Hepatocyte (in vitro differentiated cells): Measurements from ENCODE around the gene FNDC3B. TPM values are rescaled to one million over a fixed set of nuclear protein-coding genes. Genes with fewer than 3 reads are reported as not detected.
A peak's percentile ranks its signal among the peaks of the same experiment; 100 is the strongest.

Experiments
- DNase-seq: peaks from one replicate; pipeline ENCODE4 v3.0.0-alpha.2; 2016; ENCODE audit warnings: low spot score
- H2AFZ ChIP-seq: fragments of 200-600 bp; sonication (generic); 2 replicates; pipeline ENCODE4 v1.6.0; 2016; ENCODE audit warnings: antibody characterized with exemption, mild to moderate bottlenecking
- H3K27ac ChIP-seq: fragments of 200-600 bp; sonication (generic); 2 replicates; pipeline ENCODE4 v1.5.1; 2016; ENCODE audit warnings: mild to moderate bottlenecking
- H3K27me3 ChIP-seq: fragments of 200-600 bp; sonication (generic); 2 replicates; pipeline ENCODE4 v1.6.1; 2016
- H3K36me3 ChIP-seq: fragments of 200-600 bp; sonication (generic); replicated peaks from 2 replicates; pipeline ENCODE4 v1.5.1; 2016; ENCODE audit warnings: low read depth; ENCODE audit not compliant: insufficient read depth
- H3K4me1 ChIP-seq: fragments of 200-600 bp; sonication (generic); 2 replicates; pipeline ENCODE4 v1.5.1; 2016; ENCODE audit warnings: mild to moderate bottlenecking, moderate library complexity; ENCODE audit not compliant: insufficient read depth
- H3K4me2 ChIP-seq: fragments of 200-600 bp; sonication (generic); 2 replicates; pipeline ENCODE4 v1.6.0; 2016
- H3K4me3 ChIP-seq: fragments of 200-600 bp; sonication (generic); 2 replicates; pipeline ENCODE4 v1.5.1; 2016; ENCODE audit warnings: mild to moderate bottlenecking
- H3K79me2 ChIP-seq: fragments of 200-600 bp; sonication (generic); 2 replicates; pipeline ENCODE4 v1.6.0; 2017; ENCODE audit warnings: mild to moderate bottlenecking
- H3K9me2 ChIP-seq: fragments of 200-600 bp; sonication (generic); replicated peaks from 2 replicates; pipeline ENCODE4 v1.6.0; 2017; ENCODE audit warnings: mild to moderate bottlenecking; ENCODE audit not compliant: insufficient read depth
- H3K9me3 ChIP-seq: fragments of 200-600 bp; sonication (generic); 2 replicates; pipeline ENCODE4 v1.5.1; 2016; ENCODE audit warnings: low read depth, mild to moderate bottlenecking
- H4K20me1 ChIP-seq: fragments of 200-600 bp; sonication (generic); 2 replicates; pipeline ENCODE4 v1.6.0; 2016; ENCODE audit warnings: mild to moderate bottlenecking; ENCODE audit not compliant: insufficient read depth, poor library complexity, severe bottlenecking
- CTCF ChIP-seq: fragments of 200-600 bp; sonication (generic); IDR thresholded peaks from 2 replicates; pipeline ENCODE4 v1.5.1; 2016; ENCODE audit warnings: antibody characterized with exemption, mild to moderate bottlenecking; ENCODE audit not compliant: poor library complexity
- EZH2 ChIP-seq: fragments of 200-600 bp; sonication (generic); IDR thresholded peaks from 2 replicates; pipeline ENCODE4 v1.6.1; 2016; ENCODE audit warnings: antibody characterized with exemption, mild to moderate bottlenecking, borderline replicate concordance
- EZH2phosphoT487 ChIP-seq: fragments of 200-600 bp; sonication (generic); IDR thresholded peaks from one replicate; pipeline ENCODE4 v1.6.1; 2018; ENCODE audit warnings: antibody characterized with exemption, mild to moderate bottlenecking, low read depth, moderate library complexity; ENCODE audit not compliant: unreplicated experiment, severe bottlenecking
- WGBS: methylation state at CpG from one replicate; pipeline ENCODE4 v1.1.6; 2016; ENCODE audit warnings: low lambda C conversion rate; ENCODE audit errors: missing lambda C conversion rate; 5-methylcytosine and 5-hydroxymethylcytosine counted together
- polyA plus RNA-seq: library from polyadenylated mRNA; unstranded; fragments of >200 nt; fragmentation: Nextera tagmentation; extraction: Ambion mirVana; gene quantifications from 2 replicates; pipeline ENCODE4 v1.2.1, GENCODE V29; 2016
- total RNA-seq: library from RNA; depleted of rRNA; stranded (reverse); fragments of >200 nt; gene quantifications from 2 replicates; pipeline ENCODE4 v1.2.3, GENCODE V29; 2014

FNDC3B gene
- total and polyA plus RNA-seq, 2 experiments from 2014 or later, result 61.2 to 113 TPM

DNA sequence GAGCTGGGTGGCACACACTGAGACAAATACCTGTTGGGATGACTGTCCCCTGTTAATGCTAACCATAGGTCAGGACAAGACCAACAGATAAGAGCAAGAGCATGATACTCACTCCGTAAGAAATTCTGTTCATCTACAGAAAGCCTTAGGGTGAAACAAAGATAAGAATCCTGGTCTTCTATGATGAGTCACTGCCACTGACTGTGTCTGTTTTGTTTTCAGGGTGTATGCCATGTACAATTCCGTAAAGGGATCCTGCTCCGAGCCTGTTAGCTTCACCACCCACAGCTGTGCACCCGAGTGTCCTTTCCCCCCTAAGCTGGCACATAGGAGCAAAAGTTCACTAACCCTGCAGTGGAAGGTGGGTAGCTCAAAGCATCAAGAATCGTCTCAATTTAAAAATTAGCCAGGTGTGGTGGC lies 267.8 kb downstream of the FNDC3B start:
- Histone ChIP-seq H3K4me2 (no peak overlapping the region), H3K27me3 (no peaks in the 10 kb centered on the region), H3K9me3 (no peaks in the 10 kb centered on the region), H3K9me2 (no peaks in the 10 kb centered on the region), H3K4me1 (peaks cover 22% of the 10 kb centered on the region), H3K79me2 (peaks cover 4% of the 10 kb centered on the region), H3K4me3 (no peak overlapping the region), H3K36me3 (no peaks in the 10 kb centered on the region), H3K27ac (peak overlapping the region; percentile 82), H4K20me1 (no peaks in the 10 kb centered on the region), H2AFZ (no peak overlapping the region)
- peak; percentile 51 for DNase-seq
- TF ChIP-seq EZH2 (no peak), CTCF (no peak), EZH2phosphoT487 (no peak)
- WGBS, result 52% methylated on average over 5 of the region's 5 CpGs

GRCh38 chr3:172309059-172309458 lies 269.7 kb downstream of the FNDC3B start:
- H2AFZ ChIP-seq, result no peak overlapping the region
- no peak overlapping the region for H3K4me2 ChIP-seq
- H3K9me2 ChIP-seq, result no peaks in the 10 kb centered on the region
- WGBS, result 76% methylated on average over 3 of the region's 3 CpGs
- TF ChIP-seq EZH2 (no peak), CTCF (no peak), EZH2phosphoT487 (no peak)
- no peaks in the 10 kb centered on the region for H3K36me3 ChIP-seq
- H3K79me2 ChIP-seq, result peaks cover 7% of the 10 kb centered on the region
- H3K4me3 ChIP-seq, result no peak overlapping the region
- H4K20me1 ChIP-seq, result peaks cover 3% of the 10 kb centered on the region
- no peaks in the 10 kb centered on the region for H3K27me3 ChIP-seq
- DNase-seq, result no peak
- H3K9me3 ChIP-seq, result no peaks in the 10 kb centered on the region
- peaks cover 27% of the 10 kb centered on the region for H3K4me1 ChIP-seq
- H3K27ac ChIP-seq, result no peak overlapping the region

DNA sequence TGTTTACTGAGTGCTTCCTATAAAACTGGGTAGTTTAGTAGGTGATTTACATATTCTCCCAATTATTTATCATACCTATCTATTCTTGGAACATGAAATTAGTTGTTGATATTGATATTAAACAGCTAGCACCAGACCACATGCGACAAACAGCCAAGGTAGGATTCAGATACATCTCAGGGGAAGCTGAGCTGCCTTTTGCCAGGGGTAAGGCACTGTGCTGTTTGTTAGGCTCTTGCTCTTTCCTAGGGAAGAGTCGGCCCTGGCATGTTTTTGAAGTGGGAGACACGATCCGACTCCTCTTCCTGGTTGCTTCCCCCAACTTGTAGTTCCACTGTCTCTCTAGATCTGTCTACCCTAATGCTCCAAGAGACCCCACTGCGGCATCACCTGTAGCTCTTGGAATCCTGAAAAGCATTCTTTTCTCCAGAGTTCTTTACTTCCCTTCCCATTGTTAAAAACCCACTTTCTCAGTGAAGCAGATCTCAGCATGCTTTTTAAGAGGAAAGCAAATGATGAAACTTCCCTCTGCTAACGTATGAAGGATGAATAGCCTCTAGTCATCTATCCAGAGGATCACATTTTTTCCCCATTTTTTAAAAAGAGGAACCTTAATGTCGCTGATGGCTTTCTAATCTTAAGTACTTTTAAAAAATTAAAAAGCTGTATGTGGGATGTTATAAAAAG lies 270.5 kb downstream of the FNDC3B start:
- Histone ChIP-seq H3K27ac (no peak overlapping the region), H2AFZ (no peak overlapping the region), H3K9me3 (no peaks in the 10 kb centered on the region), H3K79me2 (peaks cover 7% of the 10 kb centered on the region), H3K36me3 (no peaks in the 10 kb centered on the region), H3K4me3 (no peak overlapping the region), H4K20me1 (peaks cover 3% of the 10 kb centered on the region), H3K4me2 (no peak overlapping the region), H3K4me1 (peaks cover 35% of the 10 kb centered on the region), H3K27me3 (no peaks in the 10 kb centered on the region), H3K9me2 (no peaks in the 10 kb centered on the region)
- no peak for DNase-seq
- 96% methylated on average over 7 of the region's 7 CpGs for WGBS
- TF ChIP-seq EZH2phosphoT487 (no peak), EZH2 (no peak), CTCF (no peak)

DNA sequence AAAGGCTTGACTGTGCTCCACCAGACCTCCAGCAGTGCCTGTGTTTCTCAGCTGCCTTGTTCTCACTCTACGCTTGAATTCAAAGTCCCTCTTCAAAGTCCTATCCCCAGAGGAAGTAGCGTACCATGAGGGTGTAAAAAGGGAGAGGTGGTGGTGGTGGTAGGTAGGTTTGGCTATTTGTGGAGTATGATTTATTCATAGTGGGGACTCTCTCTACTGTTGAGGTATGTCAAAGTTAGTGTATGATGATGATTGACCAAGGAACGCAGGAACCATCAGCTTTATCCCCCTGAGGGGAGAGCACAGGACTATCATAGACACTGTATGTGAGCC lies 271.0 kb downstream of the FNDC3B start:
- 99% methylated on average over 3 of the region's 3 CpGs for WGBS

More for the DNA sequence above, 271.0 kb downstream of the FNDC3B start:
- H3K27ac ChIP-seq, result no peak overlapping the region
- peaks cover 3% of the 10 kb centered on the region for H4K20me1 ChIP-seq
- no peak overlapping the region for H3K4me2 ChIP-seq
- no peaks in the 10 kb centered on the region for H3K9me3 ChIP-seq
- H3K27me3 ChIP-seq, result no peaks in the 10 kb centered on the region
- DNase-seq, result no peak
- H3K36me3 ChIP-seq, result no peaks in the 10 kb centered on the region
- peaks cover 33% of the 10 kb centered on the region for H3K4me1 ChIP-seq
- H3K4me3 ChIP-seq, result no peak overlapping the region
- no peak overlapping the region for H2AFZ ChIP-seq
- H3K79me2 ChIP-seq, result peaks cover 7% of the 10 kb centered on the region
- TF ChIP-seq EZH2phosphoT487 (no peak), EZH2 (no peak), CTCF (no peak)
- H3K9me2 ChIP-seq, result no peaks in the 10 kb centered on the region
